GM18502 (cell line): Measurements from ENCODE around the gene SHCBP1.

Source experiments
- ATAC-seq: cut with Tn5 transposase; IDR thresholded peaks from one replicate; pipeline ENCODE4 v1.9.1; 2021; ENCODE audit warnings: mild to moderate bottlenecking; ENCODE audit not compliant: unreplicated experiment, poor library complexity

SHCBP1 gene

GRCh38 chr16:46549477-46549876 is 71.7 kb downstream of the SHCBP1 start:
- no peak for ATAC-seq
